Common myeloid progenitor, CD34-positive (primary cell): ENCODE data around the gene CCSER1.

Experiments used
- CTCF ChIA-PET: fragments of 350-600 bp; sonication (Branson Sonifier 250); formaldehyde crosslinking; loops from one replicate; lab custom pipeline; 2021; ENCODE audit warnings: antibody characterized with exemption; lab: Charles Lee
- POLR2A ChIA-PET: fragments of 350-600 bp; sonication (Branson Sonifier 250); formaldehyde crosslinking; loops from one replicate; lab custom pipeline; 2021; ENCODE audit warnings: antibody characterized with exemption; lab: Charles Lee
- DNase-seq, 3 donors: peaks; one replicate each; pipeline versions ENCODE4 v3.0.0 to v3.0.0-alpha.2; 2013
- H3K27ac ChIP-seq, 2 experiments: 1 replicate in 1 of 2; 2 replicates in 1 of 2; pipeline ENCODE4 v1.7.0; 2013; ENCODE audit warnings: inconsistent platforms in 2 of 2, low read length in 2 of 2, mild to moderate bottlenecking in 2 of 2, low read depth in 1 of 2, moderate library complexity in 1 of 2; ENCODE audit not compliant: severe bottlenecking in 2 of 2, insufficient read depth in 1 of 2, poor library complexity in 1 of 2
- H3K27me3 ChIP-seq, 5 experiments: replicated peaks in 2 of 5; 1 replicate in 3 of 5; 2 replicates in 2 of 5; pipeline versions ENCODE4 v1.6.1 to v1.7.0; 2013; ENCODE audit warnings: low read length in 4 of 5, mild to moderate bottlenecking in 2 of 5, moderate library complexity in 2 of 5, inconsistent platforms in 1 of 5; ENCODE audit not compliant: insufficient read depth in 5 of 5, control insufficient read depth in 4 of 5
- H3K36me3 ChIP-seq, 4 experiments: 1 replicate in 2 of 4; 2 replicates in 2 of 4; pipeline versions ENCODE4 v1.6.1 to v1.7.0; 2013; ENCODE audit warnings: low read length in 3 of 4, control low read depth in 1 of 4, mild to moderate bottlenecking in 1 of 4; ENCODE audit not compliant: control insufficient read depth in 4 of 4, insufficient read depth in 4 of 4
- H3K4me1 ChIP-seq, 4 experiments: 1 replicate in 3 of 4; 2 replicates in 1 of 4; pipeline versions ENCODE4 v1.6.1 to v1.7.1; 2013; ENCODE audit warnings: low read length in 3 of 4, mild to moderate bottlenecking in 3 of 4, control low read depth in 1 of 4, inconsistent platforms in 1 of 4, moderate library complexity in 1 of 4; ENCODE audit not compliant: control insufficient read depth in 4 of 4, insufficient read depth in 4 of 4; ENCODE audit errors: control extremely low read depth in 1 of 4
- H3K4me3 ChIP-seq, 7 experiments: 1 replicate in 4 of 7; 2 replicates in 3 of 7; pipeline versions ENCODE4 v1.5.1 to v1.7.0; 2013; ENCODE audit warnings: mild to moderate bottlenecking in 7 of 7, low read length in 6 of 7, moderate library complexity in 6 of 7, inconsistent platforms in 2 of 7, low read depth in 2 of 7, control low read depth in 1 of 7; ENCODE audit not compliant: insufficient read depth in 4 of 7, control insufficient read depth in 1 of 7; ENCODE audit errors: extremely low read depth in 1 of 7
- H3K9me3 ChIP-seq, 5 experiments: 1 replicate in 4 of 5; 2 replicates in 1 of 5; pipeline versions ENCODE4 v1.6.1 to v1.7.1; 2013; ENCODE audit warnings: low read length in 4 of 5, mild to moderate bottlenecking in 2 of 5, inconsistent platforms in 1 of 5, low read depth in 1 of 5, moderate library complexity in 1 of 5; ENCODE audit not compliant: control insufficient read depth in 4 of 5, insufficient read depth in 2 of 5; ENCODE audit errors: control extremely low read depth in 1 of 5
- WGBS: methylation state at CpG from one replicate; pipeline ENCODE4 v1.1.5; 2013; ENCODE audit not compliant: insufficient coverage; 5-methylcytosine and 5-hydroxymethylcytosine counted together

CCSER1 gene

DNA sequence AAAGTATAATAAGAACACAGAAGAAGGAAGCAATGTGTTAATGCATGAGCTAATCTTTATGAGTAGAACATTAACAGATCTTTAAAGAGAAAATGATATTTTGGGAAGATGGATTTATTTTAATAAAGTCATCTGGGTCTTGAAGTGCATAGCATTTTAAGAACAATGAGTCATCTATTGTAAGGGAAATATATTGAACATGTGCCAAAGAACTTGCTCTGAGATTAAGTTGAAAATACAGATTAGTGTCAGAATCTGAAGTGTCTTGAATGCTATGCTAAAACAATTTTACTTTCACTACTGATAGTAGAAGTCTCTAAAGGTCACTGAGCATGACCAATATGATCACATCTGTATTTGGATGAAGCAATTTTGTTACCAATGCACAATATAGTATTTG is 1399.9 kb downstream of the CCSER1 start:
- Histone ChIP-seq H3K27me3 (no peaks in the 10 kb centered on the region), H3K9me3 (no peaks in the 10 kb centered on the region), H3K4me1 (no peaks in the 10 kb centered on the region), H3K4me3 (no peak overlapping the region), H3K36me3 (no peaks in the 10 kb centered on the region), H3K27ac (no peak overlapping the region)
- POLR2A ChIA-PET: no interaction called here
- CTCF ChIA-PET: no interaction called here
- no peak for DNase-seq

GRCh38 chr4:91567594-91567993 is 1440.4 kb downstream of the CCSER1 start:
- no peaks in the 10 kb centered on the region for H3K27me3 ChIP-seq
- no CpG with 5 or more reads among the region's 1 CpG for WGBS
- ChIA-PET POLR2A (no interaction called here), CTCF (no interaction called here)
- H3K4me1 ChIP-seq: no peaks in the 10 kb centered on the region
- H3K36me3 ChIP-seq: no peaks in the 10 kb centered on the region
- DNase-seq: no peak
- no peak overlapping the region for H3K4me3 ChIP-seq
- peaks cover 0 to 11% (median 5%) of the 10 kb centered on the region in 5 experiments for H3K9me3 ChIP-seq
- H3K27ac ChIP-seq: no peak overlapping the region

DNA sequence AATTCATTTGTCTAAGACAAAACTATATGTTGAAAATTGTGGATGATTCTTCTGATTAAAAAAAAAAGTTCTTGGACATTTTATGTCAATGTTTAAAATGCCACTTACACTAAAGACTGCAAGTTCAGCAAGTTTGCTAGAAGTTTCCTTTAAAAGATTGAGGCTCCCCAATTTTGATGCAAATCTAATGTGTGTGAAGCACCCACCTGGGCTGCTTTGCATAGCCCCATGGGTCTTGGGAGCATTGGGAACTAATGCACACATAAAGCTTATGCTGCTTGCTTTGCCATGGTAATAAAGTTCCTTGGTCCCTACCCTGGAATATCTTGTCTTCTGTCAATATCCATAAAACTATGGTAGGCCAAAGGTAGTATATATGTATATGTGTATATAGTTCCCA is 1450.7 kb downstream of the CCSER1 start:
- H3K36me3 ChIP-seq: no peaks in the 10 kb centered on the region
- ChIA-PET CTCF (no interaction called here), POLR2A (no interaction called here)
- no peaks in the 10 kb centered on the region for H3K27me3 ChIP-seq
- no peak overlapping the region for H3K27ac ChIP-seq
- no peaks in the 10 kb centered on the region for H3K9me3 ChIP-seq
- H3K4me3 ChIP-seq: no peak overlapping the region
- no peaks in the 10 kb centered on the region for H3K4me1 ChIP-seq
- no peak for DNase-seq

GRCh38 chr4:91590260-91590659 is 1463.1 kb downstream of the CCSER1 start:
- DNase-seq: no peak
- Histone ChIP-seq H3K27ac (no peak overlapping the region), H3K4me3 (no peak overlapping the region), H3K4me1 (no peaks in the 10 kb centered on the region), H3K36me3 (no peaks in the 10 kb centered on the region), H3K27me3 (no peaks in the 10 kb centered on the region), H3K9me3 (no peaks in the 10 kb centered on the region)
- ChIA-PET CTCF (no interaction called here), POLR2A (no interaction called here)
- WGBS: 71% methylated on average over 2 of the region's 3 CpGs

- Histone ChIP-seq H3K27ac (no peak overlapping the region), H3K9me3 (no peaks in the 10 kb centered on the region), H3K4me3 (no peak overlapping the region), H3K4me1 (no peaks in the 10 kb centered on the region), H3K27me3 (no peaks in the 10 kb centered on the region), H3K36me3 (no peaks in the 10 kb centered on the region)
- 96% methylated on average over 3 of the region's 4 CpGs for WGBS
- POLR2A ChIA-PET: no interaction called here
- DNase-seq: no peak
- CTCF ChIA-PET: no interaction called here
Observed at GRCh38 chr4:91592125-91592524, 1464.9 kb downstream of the CCSER1 start.

DNA sequence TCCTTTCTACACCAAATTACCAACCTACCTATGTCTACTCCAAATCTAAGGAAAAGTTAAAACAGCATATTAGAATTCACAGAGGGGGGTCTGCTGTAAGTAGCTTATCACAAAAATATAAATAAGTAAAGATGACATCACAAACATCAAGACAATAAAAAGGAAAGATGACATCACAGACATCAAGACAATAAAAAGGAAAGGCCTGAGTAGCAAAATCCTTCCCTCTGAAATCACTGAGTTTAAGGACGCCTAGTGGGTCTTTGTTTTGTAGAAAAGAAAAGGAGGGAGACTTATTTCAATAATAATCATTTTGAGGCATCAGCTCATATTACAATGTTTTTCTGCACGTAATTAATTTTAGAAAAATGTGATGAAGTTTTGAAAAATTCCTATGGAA is 1469.5 kb downstream of the CCSER1 start:
- WGBS: no CpG with 5 or more reads among the region's 2 CpGs
- ChIA-PET POLR2A (no interaction called here), CTCF (no interaction called here)
- no peaks in the 10 kb centered on the region for H3K4me1 ChIP-seq
- H3K36me3 ChIP-seq: no peaks in the 10 kb centered on the region
- no peak overlapping the region for H3K4me3 ChIP-seq
- no peaks in the 10 kb centered on the region for H3K27me3 ChIP-seq
- H3K27ac ChIP-seq: no peak overlapping the region
- no peaks in the 10 kb centered on the region for H3K9me3 ChIP-seq
- no peak for DNase-seq

DNA sequence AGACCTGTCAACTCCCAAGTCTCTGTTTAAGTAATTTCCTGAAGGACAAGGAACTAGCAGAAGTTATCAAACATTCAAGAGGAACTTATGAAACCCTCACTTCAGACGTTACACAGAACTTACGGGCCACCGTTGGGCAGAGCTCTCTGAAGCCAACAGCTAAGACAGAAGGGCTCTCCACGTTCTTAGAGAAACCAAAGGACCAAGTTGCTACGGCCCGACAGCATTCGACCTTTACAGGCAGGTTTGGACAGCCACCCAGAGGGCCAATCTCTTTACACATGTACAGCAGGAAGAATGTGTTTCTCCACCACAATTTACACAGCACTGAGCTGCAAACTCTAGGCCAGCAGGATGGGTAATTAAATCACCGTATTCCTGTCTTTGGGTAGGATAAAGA is 1471.5 kb downstream of the CCSER1 start:
- no peak for DNase-seq
- Histone ChIP-seq H3K9me3 (no peaks in the 10 kb centered on the region), H3K27me3 (no peaks in the 10 kb centered on the region), H3K4me3 (no peak overlapping the region), H3K4me1 (no peaks in the 10 kb centered on the region), H3K36me3 (no peaks in the 10 kb centered on the region), H3K27ac (no peak overlapping the region)
- POLR2A ChIA-PET: no interaction called here
- WGBS: 91% methylated on average over 7 of the region's 8 CpGs
- CTCF ChIA-PET: interaction anchor here (1.1 kb wide), 1 partner anchor 9 kb away, joined by 3 read pairs; no protein-coding TSS in a partner anchor
